HG03097 (cell line): ENCODE data around the gene PDHX.

Experiments used
- ATAC-seq: cut with Tn5 transposase; IDR thresholded peaks from one replicate; pipeline ENCODE4 v1.9.1; 2021; ENCODE audit not compliant: unreplicated experiment, low FRiP score

The PDHX gene

GRCh38 chr11:34948696-34949095, 32.3 kb downstream of the PDHX start:
- ATAC-seq: no peak

GRCh38 chr11:34953955-34954354, 37.5 kb downstream of the PDHX start:
- ATAC-seq: no peak

GRCh38 chr11:34957206-34957605, 40.8 kb downstream of the PDHX start:
- no peak for ATAC-seq

- ATAC-seq: no peak
Measured at GRCh38 chr11:34957606-34958005, 41.2 kb downstream of the PDHX start.

GRCh38 chr11:34959770-34960169, 43.4 kb downstream of the PDHX start:
- ATAC-seq: no peak

GRCh38 chr11:34960277-34960676, 43.9 kb downstream of the PDHX start:
- no peak for ATAC-seq

GRCh38 chr11:34962034-34962433, 45.6 kb downstream of the PDHX start:
- ATAC-seq: no peak

- no peak for ATAC-seq
Measured at GRCh38 chr11:34963351-34963750, 46.9 kb downstream of the PDHX start.

GRCh38 chr11:34964610-34965331, 48.4 kb downstream of the PDHX start:
- ATAC-seq: no peak

- ATAC-seq: no peak
Measured at GRCh38 chr11:34968862-34969261, 52.4 kb downstream of the PDHX start.

GRCh38 chr11:34970033-34970432, 53.6 kb downstream of the PDHX start:
- ATAC-seq: no peak

GRCh38 chr11:34970480-34970879, 54.1 kb downstream of the PDHX start:
- no peak for ATAC-seq

- no peak for ATAC-seq
Measured at GRCh38 chr11:34971928-34972327, 55.5 kb downstream of the PDHX start.

GRCh38 chr11:34972366-34972765, 55.9 kb downstream of the PDHX start:
- no peak for ATAC-seq

- no peak for ATAC-seq
Measured at GRCh38 chr11:34972892-34973291, 56.5 kb downstream of the PDHX start.

- no peak for ATAC-seq
Measured at GRCh38 chr11:34975482-34975881, 59.1 kb downstream of the PDHX start.

- ATAC-seq: no peak
Measured at GRCh38 chr11:34976496-34977088, 60.2 kb downstream of the PDHX start.

- no peak for ATAC-seq
Measured at GRCh38 chr11:34977089-34977912, 60.9 kb downstream of the PDHX start.

GRCh38 chr11:34978236-34979191, 62.1 kb downstream of the PDHX start:
- no peak for ATAC-seq

- ATAC-seq: no peak
Measured at GRCh38 chr11:34984514-34984913, 68.1 kb downstream of the PDHX start.
